DMS 273 treated with DMSO at 0.1 percent for 48 hours (cell line): ENCODE measurements around the gene ABL1.
"Not testable (repeated sequence)": the region's sequence is repeated elsewhere in the genome, so short reads cannot be mapped to it uniquely, and the experiment has no call there.

Experiments used
- DNase-seq: peaks from one replicate; lab custom pipeline; 2025; lab: John Stamatoyannopoulos, UW

ABL1 gene

DNA sequence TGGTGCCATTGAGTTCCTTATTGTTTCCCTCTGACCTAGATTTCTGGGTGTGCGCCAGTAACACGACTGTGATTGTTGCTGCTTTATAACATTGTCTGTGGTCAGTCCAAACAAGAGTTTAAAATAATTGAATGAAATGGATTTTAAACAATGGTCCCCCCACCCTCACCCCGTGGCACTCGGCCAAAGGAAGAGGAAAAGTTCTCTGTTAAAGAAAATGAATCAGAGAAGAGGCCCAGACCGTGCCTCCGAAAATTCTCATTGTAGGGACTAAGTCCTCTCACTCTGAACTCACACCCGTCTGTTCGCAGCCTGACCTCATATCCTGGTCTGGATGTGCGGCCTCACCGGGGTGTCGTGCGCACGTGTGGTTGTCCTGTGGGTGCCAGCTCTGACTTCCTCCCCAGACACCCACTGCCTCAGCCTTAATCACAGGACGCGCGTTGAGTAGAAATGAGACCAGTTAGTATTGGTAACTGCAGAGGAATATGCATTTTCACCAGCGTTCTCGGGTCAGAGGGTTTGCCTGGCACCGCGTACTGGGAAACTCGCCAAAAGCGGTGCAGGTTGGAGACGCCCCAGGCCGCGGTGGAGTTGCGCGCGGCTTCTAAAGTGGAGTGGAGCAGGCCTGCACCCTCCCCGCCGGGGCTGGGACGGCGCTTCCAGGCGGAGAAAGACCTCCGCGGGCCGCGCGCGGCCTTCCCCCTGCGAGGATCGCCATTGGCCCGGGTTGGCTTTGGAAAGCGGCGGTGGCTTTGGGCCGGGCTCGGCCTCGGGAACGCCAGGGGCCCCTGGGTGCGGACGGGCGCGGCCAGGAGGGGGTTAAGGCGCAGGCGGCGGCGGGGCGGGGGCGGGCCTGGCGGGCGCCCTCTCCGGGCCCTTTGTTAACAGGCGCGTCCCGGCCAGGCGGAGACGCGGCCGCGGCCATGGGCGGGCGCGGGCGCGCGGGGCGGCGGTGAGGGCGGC lies at the start of gene ABL1:
Gene ABL1 (plus strand): TSS at position 884 of the 966 bp plus-strand sequence. CDS start 193 bp downstream, outside the sequence.
- peak; percentile 64 for DNase-seq

DNA sequence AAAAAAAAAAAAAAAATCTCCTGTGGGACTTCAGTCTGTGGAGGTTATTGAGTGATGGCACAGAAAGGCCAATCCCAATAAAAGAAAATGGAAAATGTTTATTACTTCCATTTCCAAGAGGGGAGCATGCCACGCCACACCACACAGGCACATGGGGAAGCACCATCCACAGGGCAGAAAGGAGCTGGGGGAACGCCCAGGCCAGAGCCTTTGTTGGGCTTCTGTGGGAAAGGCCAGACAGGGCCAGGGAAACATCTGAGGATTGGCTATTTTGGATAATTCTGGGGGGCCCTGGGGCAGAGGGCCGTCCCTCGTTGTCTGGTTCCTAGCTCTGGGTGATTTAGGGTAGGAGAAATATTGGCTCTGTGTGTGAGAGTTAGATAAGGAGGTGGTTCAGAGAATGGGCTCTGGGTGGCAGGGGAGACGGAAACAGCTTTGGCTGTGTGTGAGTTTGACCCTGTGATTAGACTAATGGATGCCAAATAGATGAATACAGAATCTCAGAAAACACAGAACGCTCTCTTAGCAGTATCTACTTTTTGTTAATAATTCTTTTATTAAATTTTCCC lies 49.0 kb upstream of the ABL1 start:
- DNase-seq: no peak

DNA sequence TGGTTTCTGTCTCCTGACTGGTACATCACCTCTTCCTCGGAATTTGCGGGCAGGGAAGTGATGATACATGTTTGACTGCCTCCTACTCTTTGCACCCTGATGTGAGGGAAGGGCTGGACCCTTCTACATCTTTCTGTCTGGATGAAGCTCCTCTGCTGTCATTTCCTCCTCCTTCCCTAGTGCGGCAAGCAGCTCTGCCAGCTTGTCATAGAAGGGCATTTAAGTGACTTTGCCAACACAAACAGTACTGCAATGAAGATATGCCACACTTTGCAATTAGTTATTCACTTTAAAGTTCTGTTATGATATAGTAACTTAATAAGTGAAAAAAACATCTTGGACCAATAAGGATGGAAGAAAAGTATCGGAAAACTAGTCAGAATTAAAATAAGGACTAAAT lies 48.5 kb upstream of the ABL1 start:
- no peak for DNase-seq

DNA sequence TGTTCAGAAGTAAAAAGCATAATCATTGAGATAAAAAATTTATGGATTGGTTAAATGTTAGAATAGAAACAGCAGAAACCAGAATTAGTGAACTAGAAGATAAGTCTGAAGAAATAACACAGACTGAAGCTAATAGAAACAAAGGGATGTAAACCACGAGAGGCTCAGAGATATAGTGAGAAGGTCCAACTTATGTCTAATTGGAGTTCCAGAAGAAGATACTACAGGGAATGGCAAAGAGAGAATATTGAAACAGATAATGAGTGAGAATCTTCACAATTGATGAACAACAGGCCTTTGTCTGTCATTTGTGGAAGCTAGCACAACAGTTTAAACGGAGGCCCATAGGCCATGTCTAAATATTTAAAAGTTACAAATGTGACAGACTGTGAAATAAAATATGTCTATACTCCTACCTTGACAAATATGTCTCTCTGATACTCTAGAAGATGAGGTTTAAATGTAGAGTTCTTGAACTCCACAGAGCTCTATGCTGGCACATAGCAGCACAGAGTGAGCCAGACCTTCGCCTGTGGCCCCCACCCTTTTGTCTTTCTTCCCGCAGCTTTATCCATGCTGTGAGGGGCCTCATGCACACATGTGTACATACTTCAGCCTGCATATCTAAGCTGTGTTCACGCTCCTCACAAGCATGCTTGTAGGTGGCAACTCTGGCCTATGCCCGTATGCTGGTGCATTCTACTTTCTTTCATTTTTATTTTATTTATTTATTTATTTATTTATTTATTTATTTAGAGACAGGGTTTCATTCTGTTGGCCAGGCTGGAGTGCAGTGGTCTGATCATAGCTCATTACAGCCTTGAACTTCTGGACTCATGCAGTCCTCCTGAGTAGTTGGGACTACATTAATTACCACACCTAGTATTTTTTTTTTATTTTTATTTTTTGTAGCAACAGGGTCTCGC lies 45.0 kb upstream of the ABL1 start:
- no peak for DNase-seq

DNA sequence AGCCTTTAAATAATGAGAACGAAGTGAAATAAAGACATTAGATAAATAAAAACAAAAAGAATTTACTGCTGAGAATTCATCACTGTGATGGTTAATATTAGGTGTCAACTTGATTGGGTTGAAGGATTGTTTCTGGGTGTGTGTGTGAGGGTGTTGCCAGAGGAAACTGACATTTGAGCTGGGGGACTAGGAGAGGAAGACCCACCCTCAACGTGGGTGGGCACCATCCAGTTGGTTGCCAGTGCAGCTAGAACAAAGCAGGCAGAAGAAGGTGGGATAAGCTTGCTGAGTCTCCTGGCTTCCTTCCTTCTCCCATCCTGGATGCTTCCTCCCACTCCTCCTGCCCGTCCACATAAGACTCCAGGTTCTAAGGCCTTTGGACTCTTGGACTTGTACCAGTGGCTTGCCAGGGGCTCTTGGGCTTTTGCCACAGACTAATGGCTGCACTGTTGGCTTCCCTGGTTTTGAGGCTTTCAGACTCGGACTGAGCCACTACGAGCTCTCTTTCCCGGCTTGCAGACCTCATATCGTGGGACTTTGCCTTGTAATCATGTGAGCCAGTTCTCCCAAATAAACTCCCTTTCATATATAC lies 43.7 kb upstream of the ABL1 start:
- DNase-seq: no peak

DNA sequence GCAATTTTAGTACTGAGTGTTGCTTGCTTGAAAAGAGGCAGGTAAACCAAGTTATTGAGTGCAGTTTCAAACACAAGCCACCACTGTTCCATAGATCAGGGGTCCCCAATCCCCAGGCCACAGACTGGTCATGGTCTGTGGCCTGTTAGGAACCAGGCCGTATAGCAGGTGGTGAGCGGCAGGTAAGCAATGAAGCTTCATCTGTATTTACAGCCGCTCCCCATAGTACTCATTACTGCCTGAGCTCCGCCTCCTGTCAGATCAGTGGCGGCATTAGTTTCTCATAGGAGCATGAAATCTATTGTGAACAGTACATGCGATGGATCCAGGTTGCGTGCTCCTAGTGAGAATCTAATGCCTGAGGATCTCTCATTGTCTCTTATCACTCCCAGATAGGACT lies 41.5 kb upstream of the ABL1 start:
- no peak for DNase-seq

DNA sequence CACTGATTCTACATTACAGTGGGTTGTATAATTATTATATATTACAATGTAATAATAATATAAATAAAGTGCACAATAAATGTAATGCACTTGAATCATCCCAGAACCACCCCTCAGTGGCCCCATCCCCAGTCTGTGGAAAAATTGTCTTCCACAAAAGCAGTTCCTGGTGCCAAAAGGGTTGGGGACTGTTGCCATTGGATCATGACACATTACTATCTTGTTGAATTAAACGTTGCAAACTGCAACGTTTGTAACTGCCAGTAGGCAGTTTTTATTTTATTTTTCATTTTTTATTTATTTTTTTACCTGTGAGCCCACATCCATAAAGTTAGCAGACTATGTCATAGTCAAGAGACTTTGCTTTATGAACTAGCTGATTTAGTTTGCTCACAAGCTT lies 41.0 kb upstream of the ABL1 start:
- not testable (repeated sequence) for DNase-seq

DNA sequence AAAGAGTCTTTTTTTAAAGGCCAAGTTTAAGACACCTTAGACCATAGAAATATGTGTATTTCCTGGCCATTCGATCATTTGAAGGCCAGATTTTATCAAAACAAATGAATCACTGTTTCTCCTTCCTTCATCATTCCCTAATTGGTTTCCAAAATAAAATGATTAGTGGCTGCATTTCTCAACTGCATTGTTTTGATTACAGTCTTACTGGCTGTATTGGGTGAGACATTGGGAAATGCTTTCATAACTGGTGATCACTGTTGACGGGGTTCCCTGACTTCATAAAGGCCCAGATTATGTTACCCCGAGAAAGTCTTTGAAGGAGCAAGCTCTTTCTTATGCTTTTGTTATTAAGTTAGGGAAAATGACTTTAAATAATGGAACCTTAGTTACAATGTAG lies 40.6 kb upstream of the ABL1 start:
- DNase-seq: not testable (repeated sequence)

DNA sequence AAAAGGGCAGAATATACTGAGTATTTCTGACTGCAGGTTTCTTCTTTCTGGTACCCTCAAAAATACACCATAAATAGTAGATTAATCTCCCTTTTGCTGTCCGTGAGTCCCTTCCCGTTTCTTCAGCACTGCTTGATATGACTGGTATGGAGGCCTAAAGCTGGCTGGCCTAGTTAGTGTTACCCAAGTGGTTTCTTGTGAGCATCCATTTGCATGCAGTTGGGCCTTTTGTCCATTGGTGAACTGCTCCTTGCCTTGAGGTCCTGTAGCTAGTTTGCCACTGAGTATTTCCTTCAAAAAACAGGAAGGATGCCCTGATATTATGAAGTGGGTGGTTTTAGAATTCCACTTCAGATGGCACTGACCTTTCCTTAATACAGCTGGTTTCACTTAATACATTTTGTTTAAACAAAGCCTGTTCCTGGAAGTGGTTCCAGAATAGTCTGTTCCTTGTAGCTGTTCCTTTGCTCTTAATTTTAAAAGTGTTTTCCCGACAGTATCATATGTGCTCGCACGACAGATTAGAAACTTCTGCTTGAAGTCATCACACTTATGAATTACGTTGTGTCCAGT lies 40.0 kb upstream of the ABL1 start:
- no peak for DNase-seq

DNA sequence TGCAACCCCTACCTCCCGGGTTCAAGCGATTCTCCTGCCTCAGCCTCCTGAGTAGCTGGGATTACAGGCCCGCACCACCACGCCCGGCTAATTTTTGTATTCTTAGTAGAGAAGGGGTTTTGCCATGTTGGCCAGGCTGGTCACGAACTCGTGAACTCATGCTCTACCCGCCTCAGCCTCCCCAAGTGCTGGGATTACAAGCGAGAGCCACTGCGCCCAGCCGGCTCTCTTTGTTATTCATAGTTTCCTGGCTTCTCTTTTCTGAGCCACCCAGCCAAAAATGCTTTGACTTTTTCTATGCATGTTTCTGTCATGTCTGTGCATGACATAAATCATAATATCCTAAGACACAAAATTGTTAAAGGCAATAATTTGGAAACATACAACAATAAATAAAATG lies 31.9 kb upstream of the ABL1 start:
- DNase-seq: not testable (repeated sequence)

DNA sequence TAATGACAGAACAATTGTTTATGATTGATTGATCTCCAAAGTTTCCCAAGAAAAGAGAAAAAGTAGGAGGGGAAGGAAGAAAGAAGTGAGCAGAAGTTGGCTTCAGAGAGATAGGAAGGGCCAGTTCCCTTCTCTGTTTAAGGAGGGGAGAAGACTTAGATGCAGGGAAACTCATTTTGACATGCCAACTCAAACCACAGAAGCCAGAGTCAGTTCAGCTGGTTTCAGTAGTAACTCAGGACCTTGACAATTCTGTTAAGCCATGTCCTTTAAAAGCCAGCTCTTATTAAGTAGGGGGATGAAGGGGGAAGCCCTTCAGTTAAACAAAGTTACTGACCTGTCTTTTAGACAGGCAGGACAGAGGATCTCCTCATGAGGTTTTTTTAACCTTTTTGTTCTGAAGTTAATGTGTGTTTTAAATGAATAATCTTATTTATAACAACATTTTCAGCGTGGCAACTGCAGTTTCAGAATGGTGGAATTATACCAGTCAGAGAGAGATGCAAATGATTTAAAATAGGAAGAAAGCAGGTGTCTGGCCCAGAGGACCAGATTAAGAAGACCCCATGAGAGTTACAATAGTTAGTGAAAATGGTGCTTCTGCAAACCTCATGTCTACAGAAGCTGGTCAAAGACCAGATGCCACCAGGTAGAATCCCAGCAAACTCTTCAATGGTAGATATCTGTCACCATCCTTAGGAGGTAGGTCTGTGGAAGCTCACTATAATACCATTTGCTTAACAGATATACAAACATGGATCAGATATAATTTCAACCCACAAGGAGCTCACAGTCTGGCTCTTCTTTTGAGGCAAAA lies 29.3 kb upstream of the ABL1 start:
- DNase-seq: no peak

DNA sequence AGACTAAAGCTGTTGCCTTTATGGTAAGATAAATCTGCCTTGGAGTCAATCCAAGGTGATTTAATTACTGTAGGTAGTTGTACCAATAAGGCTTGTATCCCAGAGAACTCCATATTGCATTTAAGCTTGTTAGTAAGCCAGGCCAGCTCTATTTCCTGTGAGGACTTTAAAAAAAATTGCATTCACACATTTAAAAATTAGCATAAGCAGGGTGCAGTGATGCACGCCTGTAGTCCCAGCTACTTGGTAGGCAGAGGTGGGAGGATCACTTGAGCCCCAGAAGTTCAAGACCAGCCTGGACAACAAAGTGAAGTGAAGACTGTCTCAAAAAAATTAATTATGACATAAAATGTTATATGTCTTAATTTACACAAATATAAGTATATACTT lies 28.7 kb upstream of the ABL1 start:
- DNase-seq: no peak

DNA sequence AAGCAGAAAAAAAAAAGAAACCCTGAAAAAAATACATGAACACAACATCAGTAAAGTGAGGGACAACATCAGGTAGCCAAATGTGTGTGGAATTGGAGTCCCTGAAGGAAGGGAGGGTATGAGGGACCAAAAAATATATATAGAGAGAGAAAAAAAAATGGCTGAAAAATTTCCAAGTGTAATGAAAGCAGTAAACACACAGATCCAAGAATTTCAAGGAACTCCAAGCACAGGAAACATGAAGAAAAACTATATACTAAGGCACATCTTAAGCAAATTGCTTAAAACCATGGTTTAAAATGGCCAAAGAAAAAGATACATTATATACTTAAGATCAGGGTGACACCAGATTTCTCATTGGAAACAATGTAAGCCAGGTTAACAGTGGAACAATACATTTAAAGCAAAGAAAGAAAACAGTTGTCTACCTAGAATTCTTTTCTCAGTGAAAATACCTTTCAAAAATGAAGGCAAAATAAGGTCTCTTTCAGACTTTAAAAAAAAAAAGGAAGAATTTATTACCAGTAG lies 24.4 kb upstream of the ABL1 start:
- DNase-seq: no peak

DNA sequence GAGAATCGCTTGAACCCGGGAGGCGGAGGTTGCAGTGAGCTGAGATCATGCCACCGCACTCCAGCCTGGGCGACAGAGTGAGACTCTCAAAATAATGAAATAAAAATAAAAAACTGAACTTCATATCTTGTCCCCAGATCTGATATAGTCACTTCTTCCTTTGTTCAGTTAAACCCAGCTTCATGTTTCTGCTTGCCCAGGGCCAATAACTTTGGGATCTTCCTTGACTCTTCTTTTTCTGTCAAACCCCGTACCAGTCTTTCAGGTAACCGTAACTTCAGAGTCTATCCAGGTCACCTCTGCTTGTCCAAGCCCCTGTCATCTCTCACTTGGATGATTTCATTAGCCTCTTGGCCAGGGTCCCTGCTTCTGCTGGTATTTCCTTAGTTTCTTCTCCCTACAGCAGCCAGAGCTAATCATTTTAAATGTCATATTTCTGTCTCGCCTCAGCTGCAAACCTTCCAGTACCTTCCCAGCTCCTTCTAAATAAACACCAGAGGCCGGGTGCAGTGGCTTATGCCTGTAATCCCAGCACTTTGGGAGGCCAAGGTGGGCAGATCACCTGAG lies 19.7 kb upstream of the ABL1 start:
- DNase-seq: no peak

DNA sequence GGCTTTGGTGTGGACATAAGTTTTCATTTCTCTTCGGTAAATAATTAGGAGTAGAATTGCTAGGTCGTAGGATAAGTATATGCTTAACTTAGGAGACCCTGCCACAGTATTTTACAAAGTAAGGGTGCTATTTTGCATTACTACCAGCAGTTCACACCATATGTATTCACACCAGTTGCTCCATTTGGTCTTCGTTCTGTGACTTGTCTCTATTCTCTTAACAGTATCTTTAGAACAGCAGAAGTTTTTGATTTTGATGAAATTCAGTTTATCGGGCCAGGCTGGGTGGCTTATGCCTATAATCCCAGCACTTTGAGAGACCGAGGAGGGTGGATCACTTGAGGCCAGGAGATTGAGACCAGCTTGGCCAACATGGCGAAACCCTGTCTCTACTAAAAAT lies 17.1 kb upstream of the ABL1 start:
- no peak for DNase-seq

DNA sequence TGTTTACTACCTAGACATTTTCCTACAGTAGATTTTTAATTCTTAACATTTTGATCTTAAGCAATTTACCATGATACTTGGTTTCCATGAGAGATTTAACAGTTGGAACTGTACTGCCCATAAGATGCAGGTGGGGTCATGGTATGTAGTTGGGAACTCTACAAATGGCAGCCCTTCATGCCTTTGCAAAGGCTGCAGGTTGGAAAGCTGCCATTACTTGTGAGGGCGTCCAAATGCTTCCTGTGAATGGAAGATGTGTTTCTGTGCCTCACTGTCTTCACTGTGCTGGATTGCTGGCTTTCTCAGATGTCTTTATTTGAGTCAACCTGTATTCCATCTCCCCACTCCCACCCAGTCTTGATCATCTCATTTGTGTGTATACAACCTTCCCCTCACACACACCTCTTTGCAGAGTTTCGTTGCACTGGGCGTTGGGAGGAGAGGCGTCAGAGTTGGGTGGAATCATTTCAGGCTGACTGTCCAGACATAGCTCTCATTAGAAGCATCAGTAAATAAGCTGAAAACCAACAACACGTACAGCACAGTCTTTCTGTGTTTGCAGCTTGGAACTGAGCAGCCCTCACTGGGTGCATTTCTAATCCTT lies 14.8 kb upstream of the ABL1 start:
- DNase-seq: no peak

DNA sequence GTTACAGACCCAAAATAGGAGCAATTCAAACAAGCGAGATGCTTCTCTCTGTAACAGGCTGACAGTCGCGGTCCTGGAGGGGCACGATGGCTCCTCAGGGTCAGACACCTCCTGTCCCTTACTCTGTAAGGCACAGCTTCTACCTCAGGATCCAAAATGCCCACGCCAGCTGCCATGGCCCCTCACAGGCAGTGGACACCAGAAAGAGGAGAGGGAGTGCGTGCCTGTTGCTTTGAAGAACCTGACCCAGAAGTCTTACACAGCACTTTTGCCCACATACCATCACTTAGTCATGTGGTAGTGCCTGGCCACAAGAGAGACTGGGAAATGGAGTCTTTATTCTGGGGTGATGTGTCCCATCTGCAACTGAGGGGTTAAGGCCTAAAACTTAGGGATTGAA lies 11.6 kb upstream of the ABL1 start:
- DNase-seq: no peak

DNA sequence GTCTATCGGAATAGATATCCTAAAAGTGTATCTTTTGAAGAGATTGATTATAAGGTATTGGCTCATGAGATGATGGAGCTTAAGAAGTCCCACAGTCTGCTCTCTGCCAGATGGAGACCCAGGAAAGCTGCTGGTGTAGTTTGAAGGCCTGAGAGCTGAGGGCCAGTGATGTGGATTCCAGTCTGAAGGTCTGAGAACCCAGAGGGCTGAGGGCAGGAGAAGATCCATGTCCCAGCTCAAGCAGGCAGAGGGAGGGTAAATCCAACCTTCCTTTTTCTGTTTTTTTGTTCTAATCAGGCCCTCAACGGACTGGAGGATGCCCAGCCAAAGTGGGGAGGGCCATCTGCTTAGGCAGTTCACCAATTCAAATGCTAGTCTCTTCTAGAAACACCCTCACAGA lies 11.0 kb upstream of the ABL1 start:
- no peak for DNase-seq

DNA sequence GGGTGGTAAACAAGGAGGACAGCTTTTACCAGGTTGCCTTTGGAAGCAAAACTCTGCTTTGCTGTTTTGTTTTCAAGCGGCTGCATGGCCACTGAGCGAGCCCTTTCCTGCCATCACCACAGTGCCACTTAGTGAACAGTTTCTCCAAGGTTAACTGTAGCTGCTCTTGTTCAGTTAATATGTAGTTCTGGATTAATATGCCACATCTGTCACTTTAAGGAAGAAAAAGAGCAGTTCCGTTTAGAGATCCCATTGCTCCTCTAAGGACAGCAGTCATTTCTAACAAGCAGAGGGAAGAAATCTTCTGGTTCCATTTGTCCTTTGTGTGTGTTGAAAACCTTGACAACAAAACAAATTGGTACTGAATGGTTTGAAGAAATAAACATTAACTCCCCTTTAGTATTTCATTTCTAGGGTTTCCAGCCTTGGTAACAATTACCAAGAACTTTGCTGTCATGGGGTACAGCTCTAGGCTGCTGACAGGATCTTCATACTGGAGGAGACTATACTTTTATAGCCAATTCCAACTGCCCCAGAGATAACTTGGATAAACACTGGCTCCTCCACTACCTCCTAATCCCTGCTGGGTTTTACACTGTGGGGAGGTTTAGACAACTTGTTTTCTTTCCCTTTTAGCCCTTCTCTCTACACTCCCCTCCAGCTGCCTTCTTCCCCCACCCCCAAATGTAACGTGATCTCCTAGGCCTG lies 10.3 kb upstream of the ABL1 start:
- peak; percentile 62 for DNase-seq
